Uterus (tissue), 4 donors: ENCODE results near the gene CLEC5A. TPM values are rescaled to one million over a fixed set of nuclear protein-coding genes. Genes with fewer than 3 reads are reported as not detected.

ENCODE experiments used
- DNase-seq, 2 donors: peaks; one replicate each; pipeline ENCODE4 v3.0.0-alpha.2; 2019 to 2020
- H3K27ac ChIP-seq, 2 donors: fragments of 200-600 bp; sonication (generic); 1 replicate in 1 of 2; 2 replicates in 1 of 2; pipeline ENCODE4 v1.5.1; 2016 to 2018
- H3K27me3 ChIP-seq, 2 donors: fragments of 200-600 bp; sonication (generic); one replicate each; pipeline ENCODE4 v1.5.1; 2018 to 2019; ENCODE audit warnings: control low read depth in 1 of 2
- H3K36me3 ChIP-seq, 2 donors: fragments of 200-600 bp; sonication (generic); one replicate each; pipeline ENCODE4 v1.5.1; 2019; ENCODE audit warnings: control low read depth in 1 of 2
- H3K4me1 ChIP-seq, 2 donors: fragments of 200-600 bp; sonication (generic); one replicate each; pipeline ENCODE4 v1.5.1; 2018 to 2019; ENCODE audit warnings: control low read depth in 1 of 2
- H3K4me3 ChIP-seq, 2 donors: fragments of 200-600 bp; sonication (generic); 1 replicate in 1 of 2; 2 replicates in 1 of 2; pipeline ENCODE4 v1.5.1; 2018 to 2019; ENCODE audit warnings: mild to moderate bottlenecking in 1 of 2
- H3K9me3 ChIP-seq, 2 donors: fragments of 200-600 bp; sonication (generic); one replicate each; pipeline ENCODE4 v1.5.1; 2019; ENCODE audit warnings: control low read depth in 1 of 2
- POLR2A ChIP-seq, 2 donors: fragments of 450-650 bp; IDR thresholded peaks; one replicate each; pipeline ENCODE4 v1.6.1; 2016; ENCODE audit warnings: antibody characterized with exemption in 2 of 2, mild to moderate bottlenecking in 1 of 2, moderate library complexity in 1 of 2
- intact Hi-C: fragments of 100-400 bp; cut with DNase I; formaldehyde crosslinking; loops from one replicate; pipeline ENCODE4 v1.15.1; 2023; ENCODE audit warnings: low total_unique reads
- total RNA-seq, 4 donors: library from RNA; depleted of rRNA in 3 of 4; stranded (reverse); fragments of >200 nt in 3 of 4; gene quantifications; one replicate each; pipeline versions ENCODE4 v1.1.0 to v1.2.4, GENCODE V29; 2014 to 2023
- TF ChIP-seq, protein P1 (sequence below), 4 experiments: fragments of 200-600 bp in 2 of 4; fragments of 450-650 bp in 2 of 4; sonication (generic) in 2 of 4; IDR thresholded peaks; one replicate each; pipeline ENCODE4 v1.5.1; 2016 to 2019; ENCODE audit warnings: antibody characterized with exemption in 4 of 4, mild to moderate bottlenecking in 2 of 4, moderate library complexity in 1 of 4
- donor health status: DM: yes; HTN: yes; CAD: no.

CLEC5A gene
- total RNA-seq, 4 donors from 2014 or later: 0.28 to 3.8 TPM; not detected in 2

DNA sequence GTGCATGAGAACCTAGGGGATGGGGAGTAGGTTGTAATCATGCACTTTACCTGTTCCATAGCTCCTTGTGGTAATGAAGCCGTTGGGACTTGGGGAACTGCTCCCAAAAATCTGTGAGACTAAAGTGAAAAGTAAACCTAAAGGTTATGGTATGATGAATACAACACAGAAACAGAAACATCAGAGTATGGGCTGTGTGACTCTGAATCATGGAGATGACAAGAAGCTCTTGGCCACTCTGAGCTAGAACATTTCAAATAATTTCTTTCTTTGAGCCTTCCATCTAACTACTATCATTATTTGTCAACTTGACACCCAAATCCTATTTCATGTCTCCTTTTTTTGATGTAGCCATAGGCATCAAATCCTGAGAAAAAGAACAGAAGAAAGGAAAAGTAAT lies 2.9 kb downstream of the CLEC5A start:
- intact Hi-C loops: no loop called here
- Histone ChIP-seq H3K9me3 (no peaks in the 10 kb centered on the region), H3K27ac (no peak overlapping the region), H3K4me3 (no peak overlapping the region), H3K36me3 (no peaks in the 10 kb centered on the region), H3K4me1 (no peaks in the 10 kb centered on the region), H3K27me3 (no peaks in the 10 kb centered on the region)
- TF ChIP-seq, protein P1, sequence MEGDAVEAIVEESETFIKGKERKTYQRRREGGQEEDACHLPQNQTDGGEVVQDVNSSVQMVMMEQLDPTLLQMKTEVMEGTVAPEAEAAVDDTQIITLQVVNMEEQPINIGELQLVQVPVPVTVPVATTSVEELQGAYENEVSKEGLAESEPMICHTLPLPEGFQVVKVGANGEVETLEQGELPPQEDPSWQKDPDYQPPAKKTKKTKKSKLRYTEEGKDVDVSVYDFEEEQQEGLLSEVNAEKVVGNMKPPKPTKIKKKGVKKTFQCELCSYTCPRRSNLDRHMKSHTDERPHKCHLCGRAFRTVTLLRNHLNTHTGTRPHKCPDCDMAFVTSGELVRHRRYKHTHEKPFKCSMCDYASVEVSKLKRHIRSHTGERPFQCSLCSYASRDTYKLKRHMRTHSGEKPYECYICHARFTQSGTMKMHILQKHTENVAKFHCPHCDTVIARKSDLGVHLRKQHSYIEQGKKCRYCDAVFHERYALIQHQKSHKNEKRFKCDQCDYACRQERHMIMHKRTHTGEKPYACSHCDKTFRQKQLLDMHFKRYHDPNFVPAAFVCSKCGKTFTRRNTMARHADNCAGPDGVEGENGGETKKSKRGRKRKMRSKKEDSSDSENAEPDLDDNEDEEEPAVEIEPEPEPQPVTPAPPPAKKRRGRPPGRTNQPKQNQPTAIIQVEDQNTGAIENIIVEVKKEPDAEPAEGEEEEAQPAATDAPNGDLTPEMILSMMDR (IDR thresholded peaks at IDR 0.05): no peak
- TF ChIP-seq POLR2A (IDR thresholded peaks at IDR 0.05): no peak
- no peak for DNase-seq

DNA sequence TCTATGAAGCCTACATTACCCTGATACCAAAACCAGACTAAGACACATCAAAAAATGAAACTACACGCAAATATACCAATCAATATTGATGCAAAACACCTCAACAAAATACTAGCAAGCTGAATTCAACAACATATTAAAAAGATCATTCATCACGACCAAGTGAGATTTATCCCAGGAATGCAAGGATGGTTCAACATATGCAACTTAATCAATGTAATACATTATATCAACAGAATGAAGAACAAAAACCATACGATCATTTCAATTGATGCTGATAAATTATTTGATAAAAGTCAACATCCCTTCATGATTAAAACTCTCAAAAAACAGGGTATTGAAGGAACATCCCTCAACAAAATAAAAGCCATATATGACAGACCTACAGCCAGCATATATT lies 5.7 kb downstream of the CLEC5A start:
- no peak for DNase-seq
- Histone ChIP-seq H3K36me3 (no peaks in the 10 kb centered on the region), H3K27ac (no peak overlapping the region), H3K4me3 (no peak overlapping the region), H3K27me3 (no peaks in the 10 kb centered on the region), H3K4me1 (no peaks in the 10 kb centered on the region), H3K9me3 (no peaks in the 10 kb centered on the region)
- intact Hi-C loops: no loop called here
- TF ChIP-seq, protein P1 (IDR thresholded peaks at IDR 0.05): no peak
- TF ChIP-seq POLR2A (IDR thresholded peaks at IDR 0.05): no peak

DNA sequence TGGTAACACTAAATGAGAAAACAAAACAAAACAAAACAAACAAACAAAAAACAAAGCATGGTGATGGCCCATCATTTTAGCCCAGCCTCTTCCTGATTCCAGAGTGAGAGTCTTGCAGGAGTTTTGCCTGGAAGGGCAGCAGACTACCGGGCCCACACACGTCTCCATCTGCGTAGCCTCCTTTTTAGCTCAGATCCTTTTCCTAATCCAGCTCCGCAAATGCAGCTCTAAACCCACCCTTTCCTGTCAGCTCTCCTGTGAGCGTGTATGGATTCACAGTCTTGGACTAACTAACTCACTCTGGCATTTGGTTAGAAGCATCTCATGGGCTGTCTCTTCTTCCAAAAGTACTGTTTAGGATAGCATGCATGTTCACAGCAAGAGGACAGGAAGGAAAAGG lies 16.6 kb downstream of the CLEC5A start:
- no peak for DNase-seq
- TF ChIP-seq, protein P1 (IDR thresholded peaks at IDR 0.05): no peak
- TF ChIP-seq POLR2A (IDR thresholded peaks at IDR 0.05): no peak
- no peaks in the 10 kb centered on the region for H3K9me3 ChIP-seq
- H3K4me3 ChIP-seq: no peak overlapping the region
- H3K36me3 ChIP-seq: no peaks in the 10 kb centered on the region
- no peak overlapping the region for H3K27ac ChIP-seq
- H3K27me3 ChIP-seq: no peaks in the 10 kb centered on the region
- no peaks in the 10 kb centered on the region for H3K4me1 ChIP-seq
- intact Hi-C loops: no loop called here

DNA sequence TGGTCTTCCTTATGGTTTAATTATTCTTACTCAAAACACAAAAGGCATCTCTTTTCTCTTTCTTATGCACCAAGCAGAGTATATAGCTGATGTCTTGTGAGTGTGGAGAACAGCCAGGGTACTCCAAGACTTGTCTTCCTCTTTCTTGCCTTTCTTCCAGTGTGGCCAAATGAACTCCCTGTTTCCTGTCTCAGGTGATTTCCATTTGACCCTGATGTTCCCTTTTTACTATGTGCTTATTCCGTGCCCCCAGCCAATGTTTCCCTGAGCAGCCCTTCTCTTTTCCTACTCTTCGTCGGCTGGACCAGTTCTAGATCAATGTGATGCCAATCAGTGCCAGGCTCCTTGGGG lies 18.0 kb downstream of the CLEC5A start:
- Histone ChIP-seq H3K4me1 (no peaks in the 10 kb centered on the region), H3K9me3 (no peaks in the 10 kb centered on the region), H3K36me3 (no peaks in the 10 kb centered on the region), H3K4me3 (no peak overlapping the region), H3K27me3 (no peaks in the 10 kb centered on the region), H3K27ac (no peak overlapping the region)
- TF ChIP-seq, protein P1 (IDR thresholded peaks at IDR 0.05): no peak
- TF ChIP-seq POLR2A (IDR thresholded peaks at IDR 0.05): no peak
- DNase-seq: no peak
- intact Hi-C loops: no loop called here

DNA sequence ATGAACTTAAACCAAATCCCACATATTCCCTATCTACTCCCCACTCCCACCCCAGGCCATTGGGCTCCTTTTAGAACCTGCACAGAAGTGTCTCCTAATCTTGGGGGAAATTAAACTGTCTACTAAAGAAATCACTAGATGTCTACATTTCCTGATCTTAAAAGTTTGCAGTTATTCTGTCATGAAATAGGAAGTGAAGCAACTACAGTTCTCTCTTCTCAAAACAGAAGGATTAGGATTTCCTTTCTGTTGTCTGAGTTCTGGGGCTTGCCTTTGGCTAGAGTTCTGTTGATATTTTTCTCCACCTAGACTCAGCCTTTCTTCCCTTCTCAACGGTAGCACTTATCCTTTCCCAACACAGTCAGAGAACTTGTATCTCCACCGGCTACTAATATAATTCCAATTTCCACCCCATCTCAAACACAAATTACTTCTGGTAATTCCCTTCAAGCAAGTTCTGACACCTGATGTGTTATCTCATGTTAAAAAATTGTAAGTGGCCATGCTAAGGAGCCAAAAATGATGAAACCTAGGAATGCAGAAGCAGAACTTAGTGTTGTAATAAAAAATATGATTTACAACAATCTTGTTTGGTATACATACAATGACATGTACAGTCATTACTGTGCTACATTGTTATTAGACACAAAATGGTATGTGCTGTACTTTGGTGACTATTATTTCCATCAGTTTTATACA lies 18.5 kb downstream of the CLEC5A start:
- no peak overlapping the region for H3K27ac ChIP-seq
- DNase-seq: no peak
- H3K27me3 ChIP-seq: no peaks in the 10 kb centered on the region
- no peaks in the 10 kb centered on the region for H3K9me3 ChIP-seq
- intact Hi-C loops: no loop called here
- H3K36me3 ChIP-seq: no peaks in the 10 kb centered on the region
- no peak overlapping the region for H3K4me3 ChIP-seq
- H3K4me1 ChIP-seq: no peaks in the 10 kb centered on the region
- TF ChIP-seq, protein P1 (IDR thresholded peaks at IDR 0.05): no peak
- TF ChIP-seq POLR2A (IDR thresholded peaks at IDR 0.05): no peak
